ENCODE data around the gene PAIP2.

The PAIP2 gene

GRCh38 chr5:139341689-139342422 is at the start of gene PAIP2:
TSS of gene PAIP2 (plus strand) at chr5:139341854. CDS start at chr5:139363785, 21,931 bp downstream.
- peaks cover 6% of the 10 kb centered on the region for H3K36me3 Mint-ChIP-seq
- DNase-seq (ENCODE audit: low spot score in 2 of 2) (peak; percentile 95 to 96), ATAC-seq (ENCODE audit: low read depth) (peak; percentile 87)
- no peaks in the 10 kb centered on the region for H3K9me3 Mint-ChIP-seq
- H3K4me1 Mint-ChIP-seq, result peaks cover 29% of the 10 kb centered on the region
- peak within 1 kb of the TSS; percentile 93 for H3K27ac Mint-ChIP-seq
- H3K27me3 Mint-ChIP-seq, result no peaks in the 10 kb centered on the region
- H3K4me3 Mint-ChIP-seq, result peak within 1 kb of the TSS; percentile 89

DNA sequence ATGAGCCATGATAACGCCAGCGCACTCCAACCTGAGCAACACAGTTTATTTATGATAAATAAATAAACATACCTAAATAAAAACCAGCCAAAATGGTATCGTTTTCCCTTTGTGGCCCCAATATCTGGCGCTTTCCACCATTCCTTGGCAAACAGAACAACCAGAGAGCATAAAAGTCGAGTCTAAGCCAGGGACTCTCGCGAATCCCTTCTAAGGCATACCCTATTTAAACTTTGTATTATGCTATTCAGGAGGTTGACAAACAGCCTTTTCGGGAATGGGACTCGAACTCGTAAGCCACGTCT is 48.5 kb upstream of the PAIP2 start:
- Mint-ChIP-seq H3K36me3 (peaks cover 2% of the 10 kb centered on the region), H3K4me1 (peaks cover 23% of the 10 kb centered on the region), H3K27me3 (no peaks in the 10 kb centered on the region), H3K9me3 (no peaks in the 10 kb centered on the region), H3K4me3 (peak overlapping the region; percentile 96), H3K27ac (peak overlapping the region; percentile 98)
- peak; percentile 1 for ATAC-seq (ENCODE audit: low read depth)
- DNase-seq (ENCODE audit: low spot score in 2 of 2), result no peak

DNA sequence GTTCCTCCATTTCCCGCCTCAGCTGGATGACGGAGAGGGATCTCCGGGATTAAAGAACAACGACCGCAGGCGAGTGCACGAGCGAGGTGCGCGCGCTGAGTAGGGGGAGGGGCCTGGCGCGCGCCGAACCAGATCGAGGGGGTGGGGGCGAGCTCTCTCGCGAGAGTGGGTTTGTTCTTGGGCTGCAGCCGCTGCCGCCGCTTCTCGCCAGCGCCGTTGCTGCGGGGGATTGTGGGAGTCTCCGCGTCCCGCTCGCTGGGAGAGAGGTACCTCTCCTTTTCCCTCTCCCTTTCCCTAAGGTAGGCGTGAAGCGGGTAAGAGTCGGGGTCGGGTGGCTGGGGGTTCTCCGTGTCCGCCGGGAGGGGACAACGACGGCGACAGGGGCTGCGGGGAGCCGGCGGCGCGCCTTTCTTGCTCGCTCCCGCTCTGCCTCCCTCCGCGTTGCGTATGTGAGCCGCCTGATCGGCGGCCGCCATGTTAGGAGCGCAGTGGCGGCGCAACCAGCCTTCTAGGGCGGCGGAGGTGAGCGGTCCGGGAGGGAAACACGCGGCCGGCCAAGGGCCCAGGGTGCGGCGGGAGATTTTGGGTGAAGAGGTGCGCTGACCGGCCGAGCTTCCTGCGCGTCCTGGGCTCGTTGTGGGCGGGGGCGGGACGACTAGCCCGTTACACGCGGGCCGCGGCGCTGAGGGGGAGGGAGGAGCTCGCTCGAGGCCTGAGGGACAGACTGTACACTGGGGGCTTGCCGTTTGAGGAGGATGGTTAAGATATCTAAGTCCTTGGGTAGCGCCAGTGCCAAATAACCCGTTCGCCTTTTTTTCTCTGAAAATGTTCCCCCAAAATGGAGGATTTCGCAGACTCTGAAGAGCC is 47.9 kb upstream of the PAIP2 start, which contains the start of gene MATR3:
Gene MATR3, plus strand, starts transcription at position 234 of the 867 bp plus-strand sequence. CDS start 13,676 bp downstream, outside the sequence.
- peaks cover 2% of the 10 kb centered on the region for H3K36me3 Mint-ChIP-seq
- H3K27ac Mint-ChIP-seq, result peak within 1 kb of the TSS; percentile 98
- DNase-seq (ENCODE audit: low spot score in 2 of 2) (peak; percentile 91), ATAC-seq (ENCODE audit: low read depth) (peak; percentile 86)
- peak within 1 kb of the TSS; percentile 96 for H3K4me3 Mint-ChIP-seq
- no peaks in the 10 kb centered on the region for H3K9me3 Mint-ChIP-seq
- no peaks in the 10 kb centered on the region for H3K27me3 Mint-ChIP-seq
- H3K4me1 Mint-ChIP-seq, result peaks cover 29% of the 10 kb centered on the region

- Mint-ChIP-seq H3K4me3 (peak overlapping the region; percentile 96), H3K27me3 (no peaks in the 10 kb centered on the region), H3K4me1 (peaks cover 37% of the 10 kb centered on the region), H3K9me3 (no peaks in the 10 kb centered on the region), H3K36me3 (peaks cover 4% of the 10 kb centered on the region), H3K27ac (peak overlapping the region; percentile 98)
- ATAC-seq (ENCODE audit: low read depth) (peak; percentile 17), DNase-seq (ENCODE audit: low spot score in 2 of 2) (peak; percentile 55 to 61)
Measured at GRCh38 chr5:139294374-139295165, 47.1 kb upstream of the PAIP2 start.

DNA sequence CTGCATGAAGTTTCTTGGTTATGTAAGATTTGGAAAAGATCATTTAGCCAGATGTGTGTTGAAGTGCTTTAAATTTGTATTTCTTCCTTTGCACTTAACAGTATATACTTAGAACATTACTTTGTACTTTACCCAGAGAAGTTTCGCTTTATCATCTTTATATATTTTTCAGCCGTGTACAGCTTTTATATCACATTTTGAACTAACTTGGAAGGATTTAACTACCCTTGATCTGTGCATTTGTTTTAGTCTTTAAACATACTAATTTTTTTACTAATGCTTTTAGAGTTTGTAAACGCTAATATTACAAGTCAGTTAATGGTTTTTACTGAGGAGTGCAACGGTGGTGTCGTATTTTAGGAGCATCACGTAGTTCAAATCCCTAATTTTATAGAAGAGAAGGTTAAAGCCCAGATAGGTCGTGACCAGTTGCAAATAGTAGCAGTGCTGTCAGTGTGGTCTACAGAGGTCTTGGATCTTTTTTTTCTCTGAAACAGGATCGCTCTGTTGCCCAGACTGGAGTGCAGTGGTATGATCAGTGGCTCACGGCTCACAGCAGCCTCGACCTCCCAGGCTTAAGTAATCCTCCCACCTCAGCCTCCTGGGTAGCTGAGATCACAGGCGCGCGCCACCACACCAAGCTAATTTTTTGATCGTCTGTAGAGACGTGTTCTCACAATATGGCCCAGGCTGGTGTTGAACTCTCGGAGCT is 46.2 kb upstream of the PAIP2 start:
- DNase-seq (ENCODE audit: low spot score in 2 of 2) (no peak), ATAC-seq (ENCODE audit: low read depth) (no peak)
- H3K9me3 Mint-ChIP-seq, result no peaks in the 10 kb centered on the region
- H3K4me1 Mint-ChIP-seq, result peaks cover 42% of the 10 kb centered on the region
- H3K27me3 Mint-ChIP-seq, result no peaks in the 10 kb centered on the region
- H3K4me3 Mint-ChIP-seq, result peak overlapping the region; percentile 96
- peaks cover 4% of the 10 kb centered on the region for H3K36me3 Mint-ChIP-seq
- H3K27ac Mint-ChIP-seq, result peak overlapping the region; percentile 98

GRCh38 chr5:139296198-139296597 is 45.5 kb upstream of the PAIP2 start:
- Mint-ChIP-seq H3K36me3 (peaks cover 4% of the 10 kb centered on the region), H3K9me3 (no peaks in the 10 kb centered on the region), H3K4me3 (peak overlapping the region; percentile 28), H3K27ac (peak overlapping the region; percentile 98), H3K27me3 (no peaks in the 10 kb centered on the region), H3K4me1 (peaks cover 46% of the 10 kb centered on the region)
- DNase-seq (ENCODE audit: low spot score in 2 of 2) (no peak), ATAC-seq (ENCODE audit: low read depth) (no peak)

DNA sequence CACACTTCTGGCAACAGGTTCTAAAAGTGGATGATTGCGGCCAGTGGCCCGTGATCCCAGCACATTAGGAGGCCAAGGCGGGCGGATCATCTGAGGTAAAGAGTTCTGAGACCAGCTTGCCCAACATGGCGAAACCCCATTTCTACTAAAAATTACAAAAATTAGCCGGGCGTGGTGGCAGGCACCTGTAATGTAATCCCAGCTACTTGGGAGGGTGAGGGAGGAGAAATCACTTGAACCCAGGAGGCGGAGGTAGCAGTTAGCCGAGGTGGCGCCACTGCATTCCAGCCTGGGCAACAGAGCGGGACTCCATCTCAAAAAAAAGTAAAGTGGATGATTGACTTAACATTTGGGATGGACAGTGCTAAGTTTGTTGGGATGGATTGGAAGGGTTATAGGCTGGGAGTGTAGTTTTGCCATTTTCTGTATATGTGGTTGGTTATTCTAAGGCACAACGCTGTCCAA is 44.8 kb upstream of the PAIP2 start:
- peak overlapping the region; percentile 56 for H3K4me3 Mint-ChIP-seq
- H3K9me3 Mint-ChIP-seq, result no peaks in the 10 kb centered on the region
- no peaks in the 10 kb centered on the region for H3K27me3 Mint-ChIP-seq
- H3K36me3 Mint-ChIP-seq, result peaks cover 4% of the 10 kb centered on the region
- ATAC-seq (ENCODE audit: low read depth) (no peak), DNase-seq (ENCODE audit: low spot score in 2 of 2) (no peak)
- no peak overlapping the region for H3K27ac Mint-ChIP-seq
- H3K4me1 Mint-ChIP-seq, result peaks cover 51% of the 10 kb centered on the region

DNA sequence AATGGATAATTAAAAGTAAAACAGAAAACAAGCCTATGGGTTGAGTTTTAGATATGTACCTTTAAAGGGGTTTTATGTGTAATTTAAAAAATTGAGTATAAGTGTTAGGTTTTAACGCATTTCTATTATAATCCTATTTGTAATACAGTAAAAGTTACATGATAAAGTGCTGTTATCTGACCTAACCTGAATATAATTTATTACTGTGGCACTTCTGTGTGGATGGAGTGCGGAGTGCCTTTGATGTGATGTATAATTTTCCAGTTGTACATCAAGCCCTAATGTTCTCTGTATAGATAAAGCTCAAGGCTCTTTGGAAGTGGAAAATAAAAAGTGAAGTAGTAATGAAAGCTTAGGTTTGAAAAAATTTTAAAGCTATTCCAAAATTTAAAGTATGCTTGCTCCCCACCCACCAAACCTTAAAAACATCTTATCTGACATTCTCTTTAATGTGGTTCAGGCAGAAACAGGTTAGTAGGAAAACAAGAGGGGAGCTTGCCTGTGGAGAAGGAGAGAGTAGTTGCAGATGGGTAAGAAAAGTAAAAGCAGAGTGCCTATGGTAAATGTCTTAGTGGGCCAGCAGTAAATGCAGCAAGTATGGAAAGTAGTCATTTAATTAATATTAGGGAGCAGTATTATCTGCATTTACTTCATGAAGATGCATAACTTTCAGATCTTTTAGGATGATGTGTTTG is 44.1 kb upstream of the PAIP2 start:
- H3K36me3 Mint-ChIP-seq, result peaks cover 6% of the 10 kb centered on the region
- peaks cover 55% of the 10 kb centered on the region for H3K4me1 Mint-ChIP-seq
- ATAC-seq (ENCODE audit: low read depth) (no peak), DNase-seq (ENCODE audit: low spot score in 2 of 2) (no peak)
- H3K9me3 Mint-ChIP-seq, result no peaks in the 10 kb centered on the region
- peak overlapping the region; percentile 67 for H3K4me3 Mint-ChIP-seq
- no peak overlapping the region for H3K27ac Mint-ChIP-seq
- no peaks in the 10 kb centered on the region for H3K27me3 Mint-ChIP-seq

DNA sequence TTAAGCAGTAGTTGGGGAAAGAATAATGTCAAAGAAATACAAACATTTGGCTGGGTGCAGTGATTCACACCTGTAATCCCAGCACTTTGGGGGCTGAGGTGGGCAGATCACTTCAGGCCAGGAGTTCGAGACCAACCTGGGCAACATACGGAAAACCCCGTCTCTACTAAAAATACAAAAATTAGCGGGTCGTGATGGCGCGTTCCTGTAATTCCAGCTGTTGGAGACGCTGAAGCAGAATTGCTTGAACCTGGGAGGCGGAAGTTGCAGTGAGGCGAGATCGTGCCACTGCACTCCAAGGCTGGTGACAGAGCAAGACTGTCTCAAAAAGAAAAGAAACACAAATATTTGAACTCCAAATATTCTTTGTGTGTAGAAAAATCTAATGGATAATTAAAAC is 43.4 kb upstream of the PAIP2 start:
- Mint-ChIP-seq H3K9me3 (no peaks in the 10 kb centered on the region), H3K27ac (peak overlapping the region; percentile 22), H3K27me3 (no peaks in the 10 kb centered on the region), H3K4me1 (peaks cover 58% of the 10 kb centered on the region), H3K36me3 (peaks cover 6% of the 10 kb centered on the region), H3K4me3 (peak overlapping the region; percentile 67)
- no peak for DNase-seq (ENCODE audit: low spot score in 2 of 2)
- no peak for ATAC-seq (ENCODE audit: low read depth)

GRCh38 chr5:139299486-139299885 is 42.2 kb upstream of the PAIP2 start:
- no peak for DNase-seq (ENCODE audit: low spot score in 2 of 2)
- no peak for ATAC-seq (ENCODE audit: low read depth)
- H3K9me3 Mint-ChIP-seq, result no peaks in the 10 kb centered on the region
- peaks cover 6% of the 10 kb centered on the region for H3K36me3 Mint-ChIP-seq
- H3K27ac Mint-ChIP-seq, result peak overlapping the region; percentile 22
- H3K4me1 Mint-ChIP-seq, result peaks cover 63% of the 10 kb centered on the region
- no peaks in the 10 kb centered on the region for H3K27me3 Mint-ChIP-seq
- H3K4me3 Mint-ChIP-seq, result peak overlapping the region; percentile 39

DNA sequence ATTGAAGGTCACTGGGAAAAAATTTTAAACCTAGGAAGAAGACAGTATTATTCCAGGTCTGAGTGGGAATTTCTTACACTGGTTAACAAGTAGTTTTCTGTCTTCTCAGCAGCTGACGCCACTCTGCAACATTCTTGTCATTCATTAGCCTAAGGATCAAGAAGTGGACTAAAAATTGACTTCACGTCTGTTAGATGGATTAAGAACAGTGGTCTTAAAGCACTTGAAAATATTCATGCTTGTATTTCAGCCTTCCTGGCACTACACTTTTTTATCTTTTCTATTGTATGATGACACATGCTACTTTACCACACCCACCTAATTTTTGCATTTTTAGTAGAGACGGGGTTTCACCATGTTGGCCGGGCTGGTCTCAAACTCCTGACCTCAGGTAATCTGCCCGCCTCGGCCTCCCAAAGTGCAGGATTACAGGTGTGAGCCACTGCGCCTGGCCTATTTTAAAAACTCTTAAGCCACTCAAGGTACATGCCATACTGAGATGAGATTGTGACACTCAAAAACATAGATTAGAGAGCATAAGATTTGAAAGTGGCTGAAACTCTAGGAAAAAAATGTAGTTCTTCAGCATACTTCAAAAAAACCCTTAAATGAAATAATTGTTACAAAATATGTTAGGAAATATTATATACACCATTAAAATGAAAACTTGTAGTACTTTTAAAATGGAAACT is 39.7 kb upstream of the PAIP2 start:
- Mint-ChIP-seq H3K4me1 (peaks cover 65% of the 10 kb centered on the region), H3K27me3 (no peaks in the 10 kb centered on the region)

More for the DNA sequence above, 39.7 kb upstream of the PAIP2 start:
- Mint-ChIP-seq H3K27ac (peak overlapping the region; percentile 83), H3K9me3 (no peaks in the 10 kb centered on the region), H3K4me3 (peak overlapping the region; percentile 38), H3K36me3 (peaks cover 4% of the 10 kb centered on the region)
- no peak for DNase-seq (ENCODE audit: low spot score in 2 of 2)
- ATAC-seq (ENCODE audit: low read depth), result no peak
